ENCODE data around the gene LY6G5C. TPM values are rescaled to one million over a fixed set of nuclear protein-coding genes. Genes with fewer than 3 reads are reported as not detected.

The LY6G5C gene
- total and polyA plus RNA-seq, 2 of the 13 experiments (the other 11 are each of a cell fraction or from before 2014, with no cell fraction given) = 0.33 to 0.55 TPM

DNA sequence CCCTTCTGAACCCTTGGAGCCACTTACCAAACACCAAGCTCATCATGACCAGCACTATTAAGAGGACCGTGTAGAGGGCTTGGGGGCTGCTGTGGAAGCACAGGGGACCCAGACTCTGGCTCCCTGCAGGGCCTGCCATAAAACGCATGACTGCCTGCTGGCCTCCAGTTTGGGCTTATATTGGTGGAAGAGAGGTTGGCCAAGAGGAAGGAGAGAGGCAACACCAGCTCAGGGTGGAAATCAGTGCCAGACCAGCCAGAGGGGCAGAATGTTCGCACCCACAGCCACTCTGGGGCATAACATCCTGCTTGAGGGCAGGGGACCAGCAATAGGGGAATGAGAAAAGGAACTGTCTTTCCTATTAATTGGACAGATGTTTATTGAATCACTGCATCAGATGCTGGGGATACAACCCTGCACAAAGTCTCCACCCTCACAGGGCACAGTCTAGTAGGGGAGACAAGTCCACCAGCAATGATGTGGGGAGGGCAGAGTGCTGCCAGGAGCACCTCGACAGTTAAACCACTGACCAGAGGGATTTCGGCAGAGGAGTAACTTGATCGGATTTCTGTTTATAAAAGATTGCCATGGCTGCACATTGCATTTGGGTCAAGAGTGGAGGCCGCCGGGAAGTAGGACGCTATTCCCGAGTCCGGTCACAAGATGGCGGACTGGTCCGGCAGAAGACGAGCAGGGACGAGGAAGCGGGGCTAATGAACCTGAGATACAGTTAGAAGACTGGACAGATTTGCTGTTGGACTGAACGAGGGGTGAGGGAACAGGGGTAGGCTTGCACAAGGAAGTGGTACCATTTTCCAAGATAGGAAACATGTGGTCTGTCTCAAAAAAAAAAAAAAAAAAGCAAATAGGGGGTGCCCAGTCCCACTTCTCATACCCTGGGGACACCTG, at the start of gene LY6G5C (continued):
- TF ChIP-seq, protein P1, sequence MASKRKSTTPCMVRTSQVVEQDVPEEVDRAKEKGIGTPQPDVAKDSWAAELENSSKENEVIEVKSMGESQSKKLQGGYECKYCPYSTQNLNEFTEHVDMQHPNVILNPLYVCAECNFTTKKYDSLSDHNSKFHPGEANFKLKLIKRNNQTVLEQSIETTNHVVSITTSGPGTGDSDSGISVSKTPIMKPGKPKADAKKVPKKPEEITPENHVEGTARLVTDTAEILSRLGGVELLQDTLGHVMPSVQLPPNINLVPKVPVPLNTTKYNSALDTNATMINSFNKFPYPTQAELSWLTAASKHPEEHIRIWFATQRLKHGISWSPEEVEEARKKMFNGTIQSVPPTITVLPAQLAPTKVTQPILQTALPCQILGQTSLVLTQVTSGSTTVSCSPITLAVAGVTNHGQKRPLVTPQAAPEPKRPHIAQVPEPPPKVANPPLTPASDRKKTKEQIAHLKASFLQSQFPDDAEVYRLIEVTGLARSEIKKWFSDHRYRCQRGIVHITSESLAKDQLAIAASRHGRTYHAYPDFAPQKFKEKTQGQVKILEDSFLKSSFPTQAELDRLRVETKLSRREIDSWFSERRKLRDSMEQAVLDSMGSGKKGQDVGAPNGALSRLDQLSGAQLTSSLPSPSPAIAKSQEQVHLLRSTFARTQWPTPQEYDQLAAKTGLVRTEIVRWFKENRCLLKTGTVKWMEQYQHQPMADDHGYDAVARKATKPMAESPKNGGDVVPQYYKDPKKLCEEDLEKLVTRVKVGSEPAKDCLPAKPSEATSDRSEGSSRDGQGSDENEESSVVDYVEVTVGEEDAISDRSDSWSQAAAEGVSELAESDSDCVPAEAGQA (IDR thresholded peaks at IDR 0.05; ENCODE audit: low read depth) = no peak
- TF ChIP-seq, protein P1 (CRISPR knock-in tag; IDR thresholded peaks at IDR 0.05; ENCODE audit: borderline replicate concordance) = no peak
- no peak for TF ChIP-seq NFYC (CRISPR knock-in tag; IDR thresholded peaks at IDR 0.05)
- TF ChIP-seq SNAPC2 (CRISPR knock-in tag; IDR thresholded peaks at IDR 0.05) = no peak
- TF ChIP-seq SKI (IDR thresholded peaks at IDR 0.05; ENCODE audit: partially characterized antibody) = no peak
- 0 out of 2 replicates have a peak, but pooled peaks have one; percentile 27 for TF ChIP-seq FOXA3 (CRISPR knock-in tag; IDR thresholded peaks at IDR 0.05)
- no peak for TF ChIP-seq ZNF432 (CRISPR knock-in tag; IDR thresholded peaks at IDR 0.05; ENCODE audit: borderline replicate concordance)
- no peak for TF ChIP-seq ZNF784 (CRISPR knock-in tag; IDR thresholded peaks at IDR 0.05; ENCODE audit: borderline replicate concordance)
- no peak for TF ChIP-seq NAIF1 (CRISPR knock-in tag; IDR thresholded peaks at IDR 0.05; ENCODE audit: borderline replicate concordance)
- TF ChIP-seq DMAP1 (CRISPR knock-in tag; IDR thresholded peaks at IDR 0.05) = no peak
- TF ChIP-seq ZNF317 (CRISPR knock-in tag; IDR thresholded peaks at IDR 0.05) = no peak
- no peak for TF ChIP-seq ZMYM2 (CRISPR knock-in tag; IDR thresholded peaks at IDR 0.05)
- TF ChIP-seq ARNT2 (CRISPR knock-in tag; IDR thresholded peaks at IDR 0.05; ENCODE audit: low read depth) = no peak
- no peak for TF ChIP-seq PAF1 (CRISPR knock-in tag; IDR thresholded peaks at IDR 0.05)
- no peak for TF ChIP-seq ZBTB43 (CRISPR knock-in tag; conservative IDR thresholded peaks at IDR 0.05)
- TF ChIP-seq ZBTB46 (CRISPR knock-in tag; IDR thresholded peaks at IDR 0.05; ENCODE audit: borderline replicate concordance) = no peak
- no peak for TF ChIP-seq POGZ (CRISPR knock-in tag; IDR thresholded peaks at IDR 0.05)
- no peak for TF ChIP-seq KMT2B (CRISPR knock-in tag; IDR thresholded peaks at IDR 0.05)
- TF ChIP-seq ZNF713 (CRISPR knock-in tag; IDR thresholded peaks at IDR 0.05) = no peak
- no peak; the same call in 2 of the 3 replicates for TF ChIP-seq MXI1 (IDR thresholded peaks at IDR 0.05; ENCODE audit: borderline replicate concordance, low read depth, low read length)
- TF ChIP-seq ZNF441 (CRISPR knock-in tag; IDR thresholded peaks at IDR 0.05; ENCODE audit: borderline replicate concordance) = no peak
